HG02623 (cell line): ENCODE results near the gene RAC3.
"Not testable (repeated sequence)": the region's sequence is repeated elsewhere in the genome, so short reads cannot be mapped to it uniquely, and the experiment has no call there.

ENCODE experiments used
- ATAC-seq: cut with Tn5 transposase; IDR thresholded peaks from one replicate; pipeline ENCODE4 v1.9.1; 2021; ENCODE audit warnings: moderate library complexity; ENCODE audit not compliant: unreplicated experiment

RAC3 gene

DNA sequence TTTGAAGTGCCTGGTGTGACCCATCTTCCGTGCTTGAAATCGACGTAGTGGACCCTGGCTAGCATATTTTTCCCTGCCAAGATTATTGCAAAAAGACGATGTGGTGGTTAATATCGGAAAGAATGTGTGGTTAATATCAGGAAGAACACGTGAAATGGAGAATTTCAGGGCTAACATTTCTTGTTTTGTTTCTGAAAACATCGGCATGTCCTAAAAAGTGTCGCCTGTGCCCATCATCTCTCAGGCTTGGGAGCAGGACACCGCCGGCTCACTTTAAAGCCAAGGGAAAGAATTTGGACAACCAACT is 6.4 kb downstream of the RAC3 start:
- no peak for ATAC-seq

DNA sequence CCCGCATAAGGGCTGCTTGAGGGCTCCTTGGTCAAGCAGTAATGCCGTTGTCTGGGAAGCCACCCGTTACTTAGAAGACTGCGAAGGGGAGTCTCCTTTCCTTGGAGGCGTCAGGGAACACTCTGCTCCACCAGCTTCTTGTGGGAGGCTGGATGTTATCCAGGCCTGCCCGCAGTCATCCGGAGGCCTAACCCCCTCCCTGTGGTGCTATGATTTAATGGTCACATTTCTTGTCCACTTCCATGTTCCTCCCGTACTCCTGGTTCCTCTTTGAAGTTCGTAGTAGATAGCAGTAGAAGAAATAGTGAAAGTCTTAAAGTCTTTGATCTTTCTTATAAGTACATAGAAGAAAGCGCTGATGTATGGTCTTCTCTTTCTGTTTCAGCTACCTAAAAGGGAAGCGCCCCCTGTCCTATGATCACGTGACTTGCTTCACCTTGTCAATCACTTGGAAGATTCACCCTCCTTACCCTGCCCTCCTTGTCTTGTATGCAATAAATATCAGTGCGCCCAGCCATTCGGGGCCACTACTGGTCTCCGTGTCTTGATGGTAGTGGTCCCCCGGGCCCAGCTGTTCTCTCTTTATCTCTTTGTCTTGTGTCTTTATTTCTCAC is 7.4 kb downstream of the RAC3 start:
- not testable (repeated sequence) for ATAC-seq

- ATAC-seq = no peak
Measured at GRCh38 chr17:82039695-82040299, 8.3 kb downstream of the RAC3 start.

- no peak for ATAC-seq
Measured at GRCh38 chr17:82041144-82041814, 9.8 kb downstream of the RAC3 start.

DNA sequence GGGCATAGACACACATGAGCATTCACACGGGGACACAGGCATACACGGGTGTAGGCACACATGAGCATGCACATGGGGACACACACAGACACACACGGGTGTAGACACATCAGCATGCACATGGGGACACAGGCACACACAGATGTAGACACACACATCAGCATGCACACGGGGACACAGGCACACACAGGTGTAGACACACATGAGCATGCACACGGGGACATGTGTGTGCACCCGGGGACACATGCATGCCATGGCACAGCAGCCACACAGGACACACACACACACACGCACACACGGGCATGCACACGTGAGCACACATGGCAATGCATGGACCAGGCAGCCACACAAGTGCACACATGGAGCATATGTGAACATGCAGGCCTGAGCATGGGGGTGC is 11.2 kb downstream of the RAC3 start:
- ATAC-seq = no peak

DNA sequence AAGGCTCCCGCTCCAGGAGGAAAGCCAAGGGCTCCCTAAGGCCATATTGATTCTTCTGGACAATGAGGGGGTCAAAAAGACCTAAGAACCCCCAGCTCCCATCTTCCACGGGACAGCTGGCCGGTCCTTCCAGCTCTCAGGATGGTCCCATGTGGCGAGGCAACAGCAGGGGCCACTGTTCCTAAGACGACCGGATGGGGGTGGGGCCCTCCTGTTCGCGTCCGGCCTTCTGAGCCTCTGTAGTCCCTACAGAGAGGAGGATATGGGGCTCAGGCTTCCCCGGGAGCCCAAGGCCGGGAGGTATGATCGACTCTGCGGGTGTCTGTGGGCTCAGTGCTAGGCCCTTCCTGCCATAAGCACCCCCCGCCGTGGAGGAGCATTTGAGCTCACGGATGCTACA is 12.0 kb downstream of the RAC3 start:
- no peak for ATAC-seq

GRCh38 chr17:82045936-82046484 is 14.5 kb downstream of the RAC3 start:
- ATAC-seq = no peak

- ATAC-seq = no peak
Measured at GRCh38 chr17:82046903-82047302, 15.4 kb downstream of the RAC3 start.

DNA sequence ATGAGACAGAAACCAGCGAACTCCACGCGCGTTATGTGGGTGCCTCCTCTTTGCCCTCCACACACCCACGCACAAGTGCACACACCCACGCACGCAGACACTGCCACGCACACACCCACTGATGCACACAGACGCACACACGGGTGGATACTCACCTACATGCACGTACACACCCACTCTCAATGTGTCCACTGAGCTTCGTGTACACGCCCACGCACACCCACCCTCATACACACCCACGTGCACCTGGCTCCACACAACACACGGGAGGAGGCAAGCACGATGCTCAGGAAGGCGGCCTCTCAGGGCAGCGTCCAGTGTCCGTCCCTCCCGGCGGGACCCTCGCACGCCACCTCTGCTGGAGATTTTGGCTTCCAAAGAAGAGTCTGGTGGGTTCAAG is 15.9 kb downstream of the RAC3 start:
- ATAC-seq = no peak

- no peak for ATAC-seq
Measured at GRCh38 chr17:82047914-82048570, 16.6 kb downstream of the RAC3 start.

- no peak for ATAC-seq
Measured at GRCh38 chr17:82048571-82048971, 17.1 kb downstream of the RAC3 start.

GRCh38 chr17:82049106-82049505 is 17.6 kb downstream of the RAC3 start:
- ATAC-seq = no peak

DNA sequence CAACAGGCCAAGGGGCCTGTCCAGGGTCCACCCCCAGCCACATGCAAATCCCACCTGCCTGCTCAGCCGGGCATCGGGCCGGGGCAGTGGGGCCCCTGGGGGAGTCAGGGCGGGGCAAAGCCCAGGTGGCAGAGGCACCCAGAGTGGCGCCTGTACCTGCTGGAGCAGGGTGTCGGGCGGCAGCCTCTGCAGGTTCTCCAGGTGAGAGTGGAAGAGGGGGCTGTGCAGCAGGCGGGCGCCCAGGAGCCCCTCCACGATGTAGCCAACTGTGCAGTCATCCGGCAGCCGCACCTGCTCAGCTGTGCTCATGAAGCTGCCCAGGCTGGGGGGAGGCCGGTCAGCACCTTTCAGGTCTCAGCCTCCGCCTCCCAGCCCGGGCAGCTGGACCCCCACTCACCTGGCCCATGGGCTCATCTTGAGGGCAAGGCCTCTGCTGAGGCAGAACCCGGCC is 18.1 kb downstream of the RAC3 start:
- ATAC-seq = no peak

- ATAC-seq = no peak
Measured at GRCh38 chr17:82050152-82050760, 18.8 kb downstream of the RAC3 start.

- ATAC-seq = no peak
Measured at GRCh38 chr17:82050761-82051641, 19.5 kb downstream of the RAC3 start.

DNA sequence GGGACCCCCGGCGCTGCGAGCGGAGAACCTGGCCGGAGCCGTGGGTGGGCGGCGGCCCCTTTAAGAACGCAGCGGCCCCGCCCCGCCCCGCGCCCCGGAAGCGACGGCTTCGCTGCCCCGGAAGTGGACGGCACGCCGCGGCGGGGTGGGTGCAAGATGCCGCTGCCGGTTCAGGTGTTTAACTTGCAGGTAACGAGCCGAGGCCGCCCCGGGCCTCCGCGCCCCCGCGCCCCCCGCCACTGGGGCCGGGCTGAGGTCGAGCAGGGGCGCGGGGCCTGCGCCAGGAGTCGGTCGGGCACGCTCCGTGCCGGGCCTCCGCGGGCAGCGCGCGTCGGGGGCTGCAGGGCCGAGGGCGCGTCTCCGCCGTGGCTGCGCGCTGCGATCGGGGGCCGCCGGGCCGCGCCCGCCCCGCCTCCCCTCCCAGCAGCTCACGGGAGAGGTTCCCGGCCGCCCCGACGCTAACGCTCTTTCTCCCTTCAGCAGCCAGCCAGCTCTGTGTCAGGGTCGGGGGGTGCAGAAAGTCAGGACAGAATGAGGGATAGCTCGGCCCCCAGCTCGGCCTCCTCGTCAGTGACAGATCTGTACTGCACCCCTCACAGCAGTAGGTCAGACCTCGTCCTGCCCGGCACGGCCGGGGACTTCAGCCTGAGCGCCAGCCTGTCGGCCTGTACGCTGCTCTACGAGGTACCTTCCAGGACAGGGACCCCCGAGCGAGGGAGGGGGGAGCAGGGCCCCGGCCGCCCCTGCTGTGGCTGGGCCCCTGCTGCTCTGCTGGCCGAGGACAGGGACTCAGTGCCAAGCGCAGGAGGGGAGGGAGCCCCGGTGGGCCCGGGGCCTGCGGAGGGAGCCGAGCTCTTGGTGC is 20.5 kb downstream of the RAC3 start, which contains the start of the genes GPS1 and RFNG:
GPS1 (plus strand) TSS at position 123 of the 862 bp plus-strand sequence; CDS start at position 157, 34 bp downstream.
RFNG (minus strand) TSS at position 36 of the 862 bp plus-strand sequence. CDS start 45 bp downstream, outside the sequence.
- peak; percentile 61 for ATAC-seq

- no peak for ATAC-seq
Measured at GRCh38 chr17:82052638-82053059, 21.2 kb downstream of the RAC3 start.

GRCh38 chr17:82053130-82053529 is 21.7 kb downstream of the RAC3 start:
- no peak for ATAC-seq
